Stimulated activated CD8-positive, alpha-beta memory T cell treated with anti-CD3 and anti-CD28 coated beads, Interleukin-4, amount 100 ng/mL, for 4 hours (primary cell): ENCODE results near the gene OGA.
A peak's percentile ranks its signal among the peaks of the same experiment; 100 is the strongest.

ENCODE experiments used
- DNase-seq, 2 donors: peaks; one replicate each; pipeline ENCODE4 v3.0.0-alpha.2; 2020; ENCODE audit warnings: low read depth in 2 of 2, low spot score in 1 of 2

OGA gene

GRCh38 chr10:101818119-101818871, at the start of gene OGA:
OGA (minus strand) TSS chr10:101818444; CDS start chr10:101818022, 422 bp downstream.
- peak; percentile 94 to 95 for DNase-seq

- no peak for DNase-seq
These were observed 49.7 kb upstream of the OGA start for GRCh38 chr10:101867931-101868330.

- DNase-seq: no peak
These were observed 41.3 kb upstream of the OGA start for GRCh38 chr10:101859530-101859929.

GRCh38 chr10:101858723-101859500, 40.7 kb upstream of the OGA start:
- DNase-seq: no peak

GRCh38 chr10:101857802-101858476, 39.7 kb upstream of the OGA start:
- no peak for DNase-seq

GRCh38 chr10:101856626-101857025, 38.4 kb upstream of the OGA start:
- DNase-seq: no peak

- DNase-seq: no peak
These were observed 33.3 kb upstream of the OGA start for GRCh38 chr10:101851411-101852116.

- no peak for DNase-seq
These were observed 32.5 kb upstream of the OGA start for GRCh38 chr10:101850749-101851148.

GRCh38 chr10:101848894-101849351, 30.7 kb upstream of the OGA start:
- no peak for DNase-seq

- no peak for DNase-seq
These were observed 30.2 kb upstream of the OGA start for GRCh38 chr10:101848408-101848807.

GRCh38 chr10:101845893-101846292, 27.6 kb upstream of the OGA start:
- no peak for DNase-seq

GRCh38 chr10:101843032-101844021, 25.1 kb upstream of the OGA start, which contains the start of gene KCNIP2:
KCNIP2 (minus strand) TSS chr10:101843800; CDS start chr10:101843568, 232 bp downstream.
- DNase-seq: peak in 1 of 2 donors; percentile 62

- DNase-seq: no peak
These were observed 23.6 kb upstream of the OGA start for GRCh38 chr10:101841826-101842225.

GRCh38 chr10:101840741-101841453, 22.7 kb upstream of the OGA start:
- peak; percentile 47 to 60 for DNase-seq

GRCh38 chr10:101840102-101840684, 21.9 kb upstream of the OGA start:
- no peak for DNase-seq

- no peak for DNase-seq
These were observed 21.3 kb upstream of the OGA start for GRCh38 chr10:101839416-101840063.

GRCh38 chr10:101839002-101839401, 20.8 kb upstream of the OGA start:
- DNase-seq: no peak

- no peak for DNase-seq
These were observed 20.2 kb upstream of the OGA start for GRCh38 chr10:101838416-101838970.
